GM12878 (cell line): ENCODE data around the gene CTRL. TPM values are rescaled to one million over a fixed set of nuclear protein-coding genes. Genes with fewer than 3 reads are reported as not detected.

Experiments
- ATAC-seq: fragments of 200-7000 bp; cut with Tn5 transposase; 3 replicates; pipeline ENCODE4 v1.9.1; 2020; ENCODE audit warnings: mild to moderate bottlenecking, moderate library complexity
- BruUV-seq: library from RNA; stranded (reverse); fragments of 400-500 nt; replicated peaks from 2 replicates; lab custom pipeline; 2021; lab: Mats Ljungman, UMichigan
- CTCF ChIA-PET: fragments of 300-600 bp; sonication (Branson Sonifier 250); formaldehyde crosslinking; extraction: SDS; loops from one replicate; lab custom pipeline; 2021; ENCODE audit warnings: inconsistent platforms; lab: Yijun Ruan, JAX
- POLR2A ChIA-PET: fragments of 350-600 bp; formaldehyde crosslinking; extraction: SDS; loops from one replicate; lab custom pipeline; 2021; ENCODE audit warnings: inconsistent platforms; lab: Charles Lee
- RAD21 ChIA-PET: fragments of 300-600 bp; sonication (Branson Sonifier 250); formaldehyde crosslinking; loops from one replicate; lab custom pipeline; 2023; ENCODE audit warnings: antibody characterized with exemption; ENCODE audit not compliant: unreplicated experiment; lab: Charles Lee
- SMC1A ChIA-PET: fragments of 300-600 bp; sonication (Branson Sonifier 250); formaldehyde crosslinking; loops from one replicate; lab custom pipeline; 2023; ENCODE audit not compliant: unreplicated experiment, uncharacterized antibody; lab: Charles Lee
- DNase-seq: peaks from one replicate; pipeline ENCODE4 v3.0.0-alpha.2; 2011; ENCODE audit warnings: low read depth, low spot score
- FAIRE-seq: peaks from 3 replicates; lab custom pipeline; 2011; peaks lifted over from hg19 to GRCh38; lab: Jason Lieb, UNC
- H2AFZ ChIP-seq: 2 replicates; pipeline ENCODE4 v1.6.0; 2011; ENCODE audit warnings: low read depth, low read length, control low read depth; ENCODE audit not compliant: control insufficient read depth
- H3K27ac ChIP-seq: 2 replicates; pipeline ENCODE4 v1.5.1; 2011; ENCODE audit warnings: control low read depth; ENCODE audit not compliant: control insufficient read depth, insufficient read depth
- H3K27me3 ChIP-seq, 2 experiments: replicated peaks in 1 of 2; 2 replicates each; pipeline versions ENCODE4 v1.6.0 to v1.6.1; 2011; ENCODE audit warnings: low read length in 1 of 2; ENCODE audit not compliant: control insufficient read depth in 2 of 2, insufficient read depth in 2 of 2
- H3K36me3 ChIP-seq, 2 experiments: 2 replicates each; pipeline ENCODE4 v1.5.1; 2011; ENCODE audit warnings: low read length in 1 of 2; ENCODE audit not compliant: control insufficient read depth in 2 of 2, insufficient read depth in 2 of 2
- H3K4me1 ChIP-seq: 2 replicates; pipeline ENCODE4 v1.6.1; 2011; ENCODE audit warnings: mild to moderate bottlenecking, low read length, moderate library complexity, mixed read lengths; ENCODE audit not compliant: control insufficient read depth, insufficient read depth
- H3K4me2 ChIP-seq: 2 replicates; pipeline ENCODE4 v1.6.0; 2011; ENCODE audit warnings: control low read depth; ENCODE audit not compliant: control insufficient read depth, insufficient read depth
- H3K4me3 ChIP-seq: fragments of 200-600 bp; sonication (generic); 2 replicates; pipeline ENCODE4 v1.5.1; 2016
- H3K79me2 ChIP-seq: 2 replicates; pipeline ENCODE4 v1.6.0; 2011; ENCODE audit warnings: low read length; ENCODE audit not compliant: control insufficient read depth, insufficient read depth
- H3K9ac ChIP-seq: 2 replicates; pipeline ENCODE4 v1.8.0; 2011; ENCODE audit warnings: low read length, control low read depth, mixed read lengths; ENCODE audit not compliant: control insufficient read depth, insufficient read depth
- H3K9me3 ChIP-seq: replicated peaks from 3 replicates; pipeline ENCODE4 v1.5.1; 2011; ENCODE audit warnings: mild to moderate bottlenecking, low read length; ENCODE audit not compliant: control insufficient read depth, insufficient read depth
- H4K20me1 ChIP-seq: 2 replicates; pipeline ENCODE4 v1.6.0; 2011; ENCODE audit not compliant: control insufficient read depth, insufficient read depth
- CREB1 ChIP-seq: IDR thresholded peaks from 2 replicates; pipeline ENCODE4 v1.6.1; 2012; ENCODE audit warnings: low read depth, mild to moderate bottlenecking, inconsistent platforms
- GABPA ChIP-seq: IDR thresholded peaks from 2 replicates; pipeline ENCODE4 v1.6.1; 2014; ENCODE audit warnings: antibody characterized with exemption, low read depth, mild to moderate bottlenecking, inconsistent platforms
- IKZF2 ChIP-seq, 2 experiments: fragments of 450-650 bp; IDR thresholded peaks; 2 replicates each; pipeline ENCODE4 v1.6.1; 2017; ENCODE audit warnings: mild to moderate bottlenecking in 2 of 2, moderate library complexity in 2 of 2
- MTA3 ChIP-seq: IDR thresholded peaks from 2 replicates; pipeline ENCODE4 v1.6.1; 2012; ENCODE audit warnings: low read length, inconsistent platforms, borderline replicate concordance
- POLR2AphosphoS5 ChIP-seq: IDR thresholded peaks from 2 replicates; pipeline ENCODE4 v1.6.1; 2011; ENCODE audit warnings: mild to moderate bottlenecking, low read length, inconsistent platforms
- RAD51 ChIP-seq: fragments of 450-650 bp; IDR thresholded peaks from 2 replicates; pipeline ENCODE4 v1.6.1; 2016; ENCODE audit warnings: moderate library complexity, mild to moderate bottlenecking, inconsistent platforms
- RCOR1 ChIP-seq: conservative IDR thresholded peaks from 2 replicates; pipeline ENCODE4 v1.6.1; 2012; ENCODE audit warnings: low read depth, low read length, improper control_type of control experiment
- WGBS: methylation state at CpG from one replicate; pipeline ENCODE4 v1.1.6; 2016; ENCODE audit warnings: low lambda C conversion rate; ENCODE audit not compliant: insufficient replicate concordance, insufficient coverage; ENCODE audit errors: missing lambda C conversion rate; 5-methylcytosine and 5-hydroxymethylcytosine counted together
- in situ Hi-C: fragments of 300-500 bp; cut with MboI; formaldehyde crosslinking; loops from 9 replicates; pipeline ENCODE4 v1.14.3; 2018; ENCODE audit warnings: mixed read lengths
- intact Hi-C: fragments of 100-400 bp; cut with micrococcal nuclease; formaldehyde crosslinking; loops from one replicate; pipeline ENCODE4 v1.14.2; 2022; ENCODE audit not compliant: unreplicated experiment
- polyA plus RNA-seq, 11 experiments: library from polyadenylated mRNA; depleted of rRNA in 4 of 11; unstranded in 6 of 11; stranded (reverse) in 5 of 11; fragments of >200 nt; fragmentation: Nextera tagmentation in 4 of 11; fragmentation: Illumina TruSeq in 1 of 11; extraction: Ambion mirVana in 4 of 11; extraction: Trizol in 1 of 11; gene quantifications; 1 replicate in 1 of 11; 2 replicates in 10 of 11; pipeline versions ENCODE4 v1.2.1 to v1.2.3, GENCODE V29; 2011 to 2016; ENCODE audit warnings: inconsistent platforms in 2 of 11, missing spikeins in 2 of 11, low read depth in 1 of 11
- total RNA-seq, 4 experiments: library from RNA; depleted of rRNA in 3 of 4; stranded (reverse); fragments of >200 nt in 3 of 4; fragmentation: Illumina TruSeq in 1 of 4; extraction: Trizol in 1 of 4; gene quantifications; 2 replicates each; pipeline versions ENCODE4 v1.2.1 to v1.2.3, GENCODE V29; 2013 to 2021
- TF ChIP-seq, protein P1 (sequence below): fragments of 450-650 bp; IDR thresholded peaks from 2 replicates; pipeline ENCODE4 v1.6.1; 2018; ENCODE audit warnings: mild to moderate bottlenecking, low read depth, moderate library complexity; ENCODE audit not compliant: partially characterized antibody

CTRL gene
- total and polyA plus RNA-seq, 10 of the 15 experiments (the other 5 are each of a cell fraction or from before 2014, with no cell fraction given): 1.1 to 4.9 (median 2.6) TPM

DNA sequence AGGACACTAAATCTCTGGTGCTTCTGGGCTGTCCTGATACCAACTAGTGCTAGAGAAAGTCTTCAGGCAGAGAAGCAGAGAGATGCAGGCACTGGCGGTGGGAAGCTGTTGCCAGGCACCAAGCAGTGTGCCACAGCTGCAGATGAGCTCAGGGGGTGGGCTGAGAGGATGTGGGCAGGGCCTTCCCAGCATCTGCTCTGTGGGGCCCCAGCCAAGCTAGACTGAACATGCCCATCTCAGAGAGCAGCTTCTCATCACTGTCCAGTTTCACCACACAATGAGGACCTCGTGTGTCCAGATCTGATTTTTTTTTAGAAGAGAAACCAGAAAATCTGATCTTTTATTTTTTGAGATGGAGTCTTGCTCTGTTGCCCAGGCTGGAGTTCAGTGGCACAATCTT, 21.5 kb downstream of the CTRL start:
- 37% methylated on average over 2 of the region's 2 CpGs for WGBS
- no peak overlapping the region for H2AFZ ChIP-seq
- ChIA-PET CTCF (interaction anchor here (0.7 to 1.7 kb wide), 2 partner anchors 16 to 26 kb away, joined by 3 to 7 read pairs; no protein-coding TSS in a partner anchor), RAD21 (interaction anchor here (1.0 kb wide), 1 partner anchor 25 kb away, joined by 3 read pairs; no protein-coding TSS in a partner anchor), SMC1A (interaction anchor here (0.6 kb wide), 1 partner anchor 66 kb away, joined by 3 read pairs; no protein-coding TSS in a partner anchor), POLR2A (interaction anchor here (0.5 to 0.7 kb wide), 2 partner anchors 210 to 220 kb away, joined by 4 to 5 read pairs; no protein-coding TSS in a partner anchor)
- no peak for FAIRE-seq
- in situ Hi-C loops (no loop called here), intact Hi-C loops (no loop called here)
- H3K9ac ChIP-seq: no peak overlapping the region
- no TSS peak for BruUV-seq
- no peak for DNase-seq
- H3K4me2 ChIP-seq: no peak overlapping the region
- peaks cover 1 to 7% of the 10 kb centered on the region in 2 experiments; a peak in 2 of 4 replicates for H3K36me3 ChIP-seq
- no peak overlapping the region for H3K27ac ChIP-seq
- no peaks in the 10 kb centered on the region; the same call in 1 of the 2 replicates for H4K20me1 ChIP-seq
- H3K27me3 ChIP-seq: no peaks in the 10 kb centered on the region
- 0 out of 2 replicates have a peak, but pooled peaks cover 3% of the 10 kb centered on the region for H3K4me1 ChIP-seq
- H3K9me3 ChIP-seq: no peaks in the 10 kb centered on the region
- no peak overlapping the region for H3K4me3 ChIP-seq
- no peak for TF ChIP-seq RCOR1
- no peak for TF ChIP-seq RAD51
- TF ChIP-seq CREB1: no peak
- TF ChIP-seq MTA3: no peak
- TF ChIP-seq GABPA: no peak
- TF ChIP-seq, protein P1, sequence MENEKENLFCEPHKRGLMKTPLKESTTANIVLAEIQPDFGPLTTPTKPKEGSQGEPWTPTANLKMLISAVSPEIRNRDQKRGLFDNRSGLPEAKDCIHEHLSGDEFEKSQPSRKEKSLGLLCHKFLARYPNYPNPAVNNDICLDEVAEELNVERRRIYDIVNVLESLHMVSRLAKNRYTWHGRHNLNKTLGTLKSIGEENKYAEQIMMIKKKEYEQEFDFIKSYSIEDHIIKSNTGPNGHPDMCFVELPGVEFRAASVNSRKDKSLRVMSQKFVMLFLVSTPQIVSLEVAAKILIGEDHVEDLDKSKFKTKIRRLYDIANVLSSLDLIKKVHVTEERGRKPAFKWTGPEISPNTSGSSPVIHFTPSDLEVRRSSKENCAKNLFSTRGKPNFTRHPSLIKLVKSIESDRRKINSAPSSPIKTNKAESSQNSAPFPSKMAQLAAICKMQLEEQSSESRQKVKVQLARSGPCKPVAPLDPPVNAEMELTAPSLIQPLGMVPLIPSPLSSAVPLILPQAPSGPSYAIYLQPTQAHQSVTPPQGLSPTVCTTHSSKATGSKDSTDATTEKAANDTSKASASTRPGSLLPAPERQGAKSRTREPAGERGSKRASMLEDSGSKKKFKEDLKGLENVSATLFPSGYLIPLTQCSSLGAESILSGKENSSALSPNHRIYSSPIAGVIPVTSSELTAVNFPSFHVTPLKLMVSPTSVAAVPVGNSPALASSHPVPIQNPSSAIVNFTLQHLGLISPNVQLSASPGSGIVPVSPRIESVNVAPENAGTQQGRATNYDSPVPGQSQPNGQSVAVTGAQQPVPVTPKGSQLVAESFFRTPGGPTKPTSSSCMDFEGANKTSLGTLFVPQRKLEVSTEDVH: no peak
- TF ChIP-seq POLR2AphosphoS5: no peak
- TF ChIP-seq IKZF2 (IDR thresholded peaks at IDR 0.05): no peak
- H3K79me2 ChIP-seq: no peaks in the 10 kb centered on the region
- ATAC-seq: peak; percentile 95
